CD14-positive monocyte (primary cell): Measurements from ENCODE around the gene ACSS2. TPM values are rescaled to one million over a fixed set of nuclear protein-coding genes. Genes with fewer than 3 reads are reported as not detected.

Source experiments
- DNase-seq, 3 donors: peaks; one replicate each; pipeline ENCODE4 v3.0.0-alpha.2; 2011 to 2022
- H2AFZ ChIP-seq: 2 replicates; pipeline ENCODE4 v1.6.0; 2012; ENCODE audit warnings: mild to moderate bottlenecking, low read depth, low read length, inconsistent platforms; ENCODE audit not compliant: insufficient read depth, poor library complexity, severe bottlenecking
- H3K27ac ChIP-seq, 2 donors: 1 replicate in 1 of 2; 2 replicates in 1 of 2; pipeline ENCODE4 v1.5.1; 2012 to 2013; ENCODE audit warnings: low read length in 2 of 2, control low read depth in 1 of 2, inconsistent platforms in 1 of 2, low read depth in 1 of 2, mild to moderate bottlenecking in 1 of 2
- H3K27me3 ChIP-seq, 2 donors: one replicate each; pipeline versions ENCODE4 v1.6.0 to v1.6.1; 2011 to 2013; ENCODE audit warnings: low read length in 2 of 2; ENCODE audit not compliant: control insufficient read depth in 2 of 2, insufficient read depth in 2 of 2
- H3K36me3 ChIP-seq, 2 donors: replicated peaks in 1 of 2; 1 replicate in 1 of 2; 2 replicates in 1 of 2; pipeline versions ENCODE4 v1.5.1 to v1.6.1; 2012 to 2013; ENCODE audit warnings: low read length in 2 of 2, control low read depth in 1 of 2, inconsistent platforms in 1 of 2, mild to moderate bottlenecking in 1 of 2; ENCODE audit not compliant: insufficient read depth in 2 of 2, control insufficient read depth in 1 of 2
- H3K4me1 ChIP-seq, 2 donors: 1 replicate in 1 of 2; 2 replicates in 1 of 2; pipeline versions ENCODE4 v1.5.1 to v1.6.1; 2012 to 2013; ENCODE audit warnings: low read length in 2 of 2, control low read depth in 1 of 2, inconsistent platforms in 1 of 2, mild to moderate bottlenecking in 1 of 2, moderate library complexity in 1 of 2; ENCODE audit not compliant: insufficient read depth in 2 of 2, control insufficient read depth in 1 of 2
- H3K4me2 ChIP-seq: replicated peaks from 2 replicates; pipeline ENCODE3; 2012; ENCODE audit warnings: low read length, moderate library complexity, mild to moderate bottlenecking; ENCODE audit not compliant: poor library complexity, severe bottlenecking; ENCODE audit errors: extremely low read depth
- H3K4me3 ChIP-seq, 3 experiments: fragments of 200-600 bp in 1 of 3; sonication (generic) in 1 of 3; replicated peaks in 1 of 3; 1 replicate in 2 of 3; 2 replicates in 1 of 3; pipeline ENCODE4 v1.5.1; 2011 to 2013; ENCODE audit warnings: low read length in 3 of 3, mild to moderate bottlenecking in 3 of 3, control low read depth in 2 of 3, low read depth in 2 of 3, inconsistent platforms in 1 of 3, moderate library complexity in 1 of 3
- H3K79me2 ChIP-seq: 2 replicates; pipeline ENCODE4 v1.6.0; 2012; ENCODE audit warnings: mild to moderate bottlenecking, control low read depth, inconsistent platforms, low read length, moderate library complexity; ENCODE audit not compliant: insufficient read depth
- H3K9ac ChIP-seq: 2 replicates; pipeline ENCODE4 v1.6.0; 2017; ENCODE audit warnings: low read length, mild to moderate bottlenecking; ENCODE audit not compliant: insufficient read depth, poor library complexity, severe bottlenecking
- H3K9me3 ChIP-seq, 2 donors: replicated peaks in 1 of 2; 1 replicate in 1 of 2; 2 replicates in 1 of 2; pipeline versions ENCODE4 v1.5.1 to v1.6.1; 2012 to 2013; ENCODE audit warnings: low read length in 2 of 2, control low read depth in 1 of 2; ENCODE audit not compliant: control insufficient read depth in 1 of 2, insufficient read depth in 1 of 2
- H4K20me1 ChIP-seq: 2 replicates; pipeline ENCODE4 v1.6.0; 2012; ENCODE audit warnings: mild to moderate bottlenecking, low read length, control low read depth, moderate library complexity; ENCODE audit not compliant: insufficient read depth
- H3K27ac Mint-ChIP-seq, 7 donors: one replicate each; pipeline ENCODE4 v1.8.0; 2020; ENCODE audit warnings: mild to moderate bottlenecking in 7 of 7, mixed read lengths in 7 of 7, moderate library complexity in 6 of 7, inconsistent platforms in 2 of 7
- H3K27me3 Mint-ChIP-seq, 3 donors: one replicate each; pipeline ENCODE4 v1.8.0; 2021 to 2022; ENCODE audit warnings: low read depth in 3 of 3, mild to moderate bottlenecking in 3 of 3, mixed read lengths in 3 of 3, moderate library complexity in 3 of 3, inconsistent platforms in 1 of 3
- H3K36me3 Mint-ChIP-seq, 2 donors: one replicate each; pipeline ENCODE4 v1.8.0; 2020; ENCODE audit warnings: mixed read lengths in 2 of 2, inconsistent platforms in 1 of 2, mild to moderate bottlenecking in 1 of 2
- H3K4me1 Mint-ChIP-seq: one replicate; pipeline ENCODE4 v1.8.0; 2020; ENCODE audit warnings: mild to moderate bottlenecking, mixed read lengths
- H3K4me3 Mint-ChIP-seq, 2 donors: one replicate each; pipeline ENCODE4 v1.8.0; 2020; ENCODE audit warnings: mild to moderate bottlenecking in 2 of 2, mixed read lengths in 2 of 2, moderate library complexity in 1 of 2
- H3K9me3 Mint-ChIP-seq, 7 donors: one replicate each; pipeline ENCODE4 v1.8.0; 2020 to 2022; ENCODE audit warnings: mixed read lengths in 7 of 7, mild to moderate bottlenecking in 6 of 7, moderate library complexity in 6 of 7, inconsistent platforms in 2 of 7
- CTCF ChIP-seq: fragments of 200-600 bp; IDR thresholded peaks from one replicate; pipeline ENCODE4 v1.8.0; 2022; ENCODE audit warnings: antibody characterized with exemption, mild to moderate bottlenecking
- WGBS: methylation state at CpG from one replicate; pipeline ENCODE4 v1.1.5; 2013; ENCODE audit warnings: missing lambda C conversion rate; ENCODE audit not compliant: insufficient coverage; 5-methylcytosine and 5-hydroxymethylcytosine counted together
- intact Hi-C, 2 donors: fragments of 100-400 bp; cut with micrococcal nuclease; formaldehyde crosslinking; loops; one replicate each; pipeline versions ENCODE4 v1.15.0 to v1.15.1; 2023
- polyA plus RNA-seq, 3 donors: library from polyadenylated mRNA; depleted of rRNA in 1 of 3; unstranded in 2 of 3; stranded (reverse) in 1 of 3; fragments of 300-500 nt in 2 of 3; fragments of >200 nt in 1 of 3; fragmentation: Illumina TruSeq in 2 of 3; gene quantifications; 1 replicate in 2 of 3; 2 replicates in 1 of 3; pipeline ENCODE4 v1.2.3, GENCODE V29; 2012 to 2021

Gene ACSS2
- polyA plus RNA-seq, 3 donors, result 37.7 to 67.2 (median 48.4) TPM

- Histone ChIP-seq H3K36me3 (peaks cover 28 to 53% of the 10 kb centered on the region in 2 donors), H3K9ac (no peak overlapping the region), H3K27ac (no peak overlapping the region), H3K27me3 (no peaks in the 10 kb centered on the region), H2AFZ (no peak overlapping the region), H3K9me3 (no peaks in the 10 kb centered on the region), H3K4me2 (no peak overlapping the region), H3K4me1 (peaks cover 31 to 32% of the 10 kb centered on the region in 2 donors), H3K4me3 (no peak overlapping the region), H3K79me2 (no peaks in the 10 kb centered on the region), H4K20me1 (no peaks in the 10 kb centered on the region)
- no peak for TF ChIP-seq CTCF
- intact Hi-C loops, result loop anchor here in 1 of 2 donors (5.0 kb wide), 1 partner anchor 67 kb away; the partner anchor contains the start of gene ACSS2
- Mint-ChIP-seq H3K4me1 (peaks cover 27% of the 10 kb centered on the region), H3K36me3 (peaks cover 39 to 51% of the 10 kb centered on the region in 2 donors), H3K9me3 (no peaks in the 10 kb centered on the region), H3K27me3 (peaks cover 0 to 2% (median 0%) of the 10 kb centered on the region in 3 donors), H3K27ac (peak overlapping the region in 1 of 7 donors; percentile 27), H3K4me3 (no peak overlapping the region)
- DNase-seq, result no peak
- WGBS, result 80% methylated on average over 1 of the region's 2 CpGs
Measured at GRCh38 chr20:34943808-34944567, 67.6 kb downstream of the ACSS2 start.

- no peaks in the 10 kb centered on the region for H3K79me2 ChIP-seq
- TF ChIP-seq CTCF, result no peak
- intact Hi-C loops, result no loop called here
- no peak overlapping the region for H3K27ac ChIP-seq
- no peaks in the 10 kb centered on the region for H3K9me3 ChIP-seq
- no peak overlapping the region for H3K9ac ChIP-seq
- DNase-seq, result no peak
- H3K4me1 ChIP-seq, result peaks cover 16 to 17% of the 10 kb centered on the region in 2 donors
- Mint-ChIP-seq H3K27me3 (peaks cover 0 to 2% (median 0%) of the 10 kb centered on the region in 3 donors), H3K4me3 (no peak overlapping the region), H3K36me3 (peaks cover 52 to 65% of the 10 kb centered on the region in 2 donors), H3K9me3 (no peaks in the 10 kb centered on the region), H3K27ac (peak overlapping the region in 1 of 7 donors; percentile 36), H3K4me1 (peaks cover 14% of the 10 kb centered on the region)
- no peak overlapping the region for H3K4me3 ChIP-seq
- H3K27me3 ChIP-seq, result no peaks in the 10 kb centered on the region
- WGBS, result 93% methylated on average over 2 of the region's 7 CpGs
- no peak overlapping the region for H3K4me2 ChIP-seq
- no peaks in the 10 kb centered on the region for H4K20me1 ChIP-seq
- H3K36me3 ChIP-seq, result peaks cover 31 to 68% of the 10 kb centered on the region in 2 donors
- H2AFZ ChIP-seq, result no peak overlapping the region
Measured at GRCh38 chr20:34945315-34946077, 69.1 kb downstream of the ACSS2 start.
